ENCODE data around the gene ADPRHL1.

The ADPRHL1 gene

DNA sequence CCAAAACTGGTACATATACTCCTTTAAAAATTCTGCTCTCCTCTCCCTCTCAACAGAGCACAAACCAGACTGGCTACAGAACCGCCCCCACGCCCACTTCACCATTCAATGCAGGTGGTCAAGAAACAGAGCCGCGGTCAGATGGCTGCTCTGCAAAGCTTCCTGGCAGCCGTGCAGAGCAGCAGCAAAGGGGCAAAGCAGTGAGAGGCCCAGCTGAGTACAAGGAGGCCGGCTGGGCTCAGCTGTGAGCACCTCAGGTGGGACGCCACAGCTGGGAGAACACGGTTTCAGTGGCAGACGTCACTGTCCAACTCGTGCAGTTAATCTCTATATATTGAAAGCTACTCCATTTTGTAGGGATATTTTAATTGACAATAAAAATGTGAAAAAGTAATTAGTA, 97.7 kb downstream of the ADPRHL1 start:
- Mint-ChIP-seq H3K4me1 (no peaks in the 10 kb centered on the region), H3K27ac (no peak overlapping the region), H3K9me3 (no peaks in the 10 kb centered on the region), H3K27me3 (peaks cover 1% of the 10 kb centered on the region), H3K4me3 (no peak overlapping the region), H3K36me3 (no peaks in the 10 kb centered on the region)

DNA sequence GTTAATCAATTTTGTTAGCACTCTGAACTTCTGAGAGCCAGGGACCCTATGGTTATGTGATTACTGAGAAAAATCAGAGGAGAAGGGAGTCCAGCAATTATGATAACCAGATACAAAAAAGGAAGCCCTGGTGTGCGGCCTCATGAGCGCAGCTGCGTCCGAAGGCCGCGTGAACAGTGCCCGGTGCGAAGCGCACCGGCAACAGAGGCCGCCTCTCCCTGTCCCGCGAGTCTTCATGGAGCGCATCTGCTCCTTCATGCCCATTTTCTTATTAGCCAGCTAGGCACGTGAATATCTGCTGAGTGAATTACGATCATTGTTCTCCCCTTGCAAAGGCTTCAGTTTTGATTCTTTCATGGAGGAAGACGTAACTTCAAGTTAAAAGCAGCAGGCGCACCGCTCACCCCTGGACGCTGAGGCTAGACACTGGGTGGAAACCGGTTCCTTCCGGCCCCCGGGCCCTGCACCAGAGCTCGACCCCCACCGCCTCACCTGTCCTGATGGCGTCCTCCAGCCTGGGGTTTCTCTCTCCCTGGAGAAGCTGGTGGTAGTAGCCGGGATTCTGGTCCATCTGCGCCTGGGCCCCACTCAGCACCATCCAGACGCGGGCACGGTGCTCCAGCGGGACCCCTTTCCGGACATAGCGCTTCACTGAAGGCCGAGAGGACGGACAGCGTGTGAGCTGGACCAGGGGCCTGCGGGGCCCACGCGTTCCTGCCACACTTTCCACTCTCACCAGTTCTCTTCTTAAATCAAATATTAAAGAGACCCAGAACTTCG, 98.3 kb downstream of the ADPRHL1 start:
- Mint-ChIP-seq H3K36me3 (no peaks in the 10 kb centered on the region), H3K4me1 (no peaks in the 10 kb centered on the region), H3K4me3 (no peak overlapping the region), H3K27ac (no peak overlapping the region), H3K9me3 (no peaks in the 10 kb centered on the region), H3K27me3 (peaks cover 1% of the 10 kb centered on the region)

DNA sequence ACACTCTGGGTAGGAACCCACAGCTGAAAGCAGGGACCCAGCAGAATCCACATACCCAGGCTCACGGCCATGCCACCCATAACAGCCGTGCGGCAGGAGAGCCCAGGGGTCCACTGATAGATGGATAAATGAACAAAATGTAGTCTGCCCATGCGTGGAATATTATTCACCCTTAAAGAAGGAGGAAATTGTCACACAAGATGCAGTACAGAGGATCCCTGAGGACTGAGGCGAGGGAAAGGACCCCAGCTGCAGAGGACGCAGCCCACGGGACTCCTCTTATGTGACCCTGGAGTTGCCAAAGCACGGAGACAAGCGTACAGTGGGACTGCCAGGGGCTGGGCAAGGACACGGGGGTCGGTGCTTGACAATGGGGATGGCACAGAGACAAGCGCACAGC, 100.0 kb downstream of the ADPRHL1 start:
- H3K9me3 Mint-ChIP-seq: no peaks in the 10 kb centered on the region
- H3K27me3 Mint-ChIP-seq: no peaks in the 10 kb centered on the region
- no peaks in the 10 kb centered on the region for H3K4me1 Mint-ChIP-seq
- H3K27ac Mint-ChIP-seq: no peak overlapping the region
- H3K4me3 Mint-ChIP-seq: no peak overlapping the region
- no peaks in the 10 kb centered on the region for H3K36me3 Mint-ChIP-seq

DNA sequence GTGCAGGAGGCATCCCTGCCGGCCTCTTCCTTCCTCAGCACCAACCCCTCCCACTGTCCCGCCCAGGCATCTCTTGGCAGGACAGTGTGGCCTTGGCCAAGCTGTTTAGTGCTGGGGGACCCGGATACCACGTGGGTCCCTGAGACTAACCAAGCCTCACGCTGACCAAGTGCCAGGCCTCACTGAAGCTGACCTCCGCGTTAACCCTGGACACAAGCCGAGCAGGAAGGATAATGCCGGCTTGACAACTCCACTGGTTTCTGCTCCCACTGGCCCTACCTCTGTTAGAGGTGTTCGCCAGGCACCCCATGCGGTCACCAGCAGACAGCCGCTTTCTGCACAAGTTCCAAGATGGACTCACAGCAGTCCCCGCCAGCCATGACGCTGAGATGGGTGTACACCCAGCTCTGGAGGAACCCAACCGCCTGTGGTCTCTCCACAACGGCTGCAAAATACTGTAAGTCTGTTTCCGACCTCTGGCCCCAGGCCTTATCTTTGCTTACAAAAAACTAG, 101.7 kb downstream of the ADPRHL1 start:
- no peaks in the 10 kb centered on the region for H3K36me3 Mint-ChIP-seq
- no peak overlapping the region for H3K4me3 Mint-ChIP-seq
- H3K27ac Mint-ChIP-seq: no peak overlapping the region
- H3K27me3 Mint-ChIP-seq: no peaks in the 10 kb centered on the region
- no peaks in the 10 kb centered on the region for H3K9me3 Mint-ChIP-seq
- H3K4me1 Mint-ChIP-seq: no peaks in the 10 kb centered on the region

DNA sequence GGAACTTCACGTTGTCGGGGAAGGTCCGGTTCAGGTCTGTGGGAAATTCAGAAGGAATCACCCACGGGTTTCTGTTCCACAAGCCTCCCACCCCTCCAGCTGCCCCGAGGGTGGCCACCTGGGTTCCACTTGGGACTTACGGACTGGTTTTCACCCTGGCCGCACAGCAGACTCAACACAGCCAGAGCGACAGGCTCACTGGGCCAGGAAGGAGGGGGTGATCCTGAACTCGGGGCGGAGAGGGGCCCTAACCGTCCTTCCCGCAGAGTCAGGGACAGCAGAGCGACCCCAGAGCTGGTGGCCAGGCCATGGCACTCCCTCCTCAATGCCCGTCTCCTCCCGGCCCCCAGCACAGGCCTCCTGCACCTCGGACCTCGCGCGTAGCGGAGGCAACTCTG, 102.4 kb downstream of the ADPRHL1 start:
- no peaks in the 10 kb centered on the region for H3K27me3 Mint-ChIP-seq

DNA sequence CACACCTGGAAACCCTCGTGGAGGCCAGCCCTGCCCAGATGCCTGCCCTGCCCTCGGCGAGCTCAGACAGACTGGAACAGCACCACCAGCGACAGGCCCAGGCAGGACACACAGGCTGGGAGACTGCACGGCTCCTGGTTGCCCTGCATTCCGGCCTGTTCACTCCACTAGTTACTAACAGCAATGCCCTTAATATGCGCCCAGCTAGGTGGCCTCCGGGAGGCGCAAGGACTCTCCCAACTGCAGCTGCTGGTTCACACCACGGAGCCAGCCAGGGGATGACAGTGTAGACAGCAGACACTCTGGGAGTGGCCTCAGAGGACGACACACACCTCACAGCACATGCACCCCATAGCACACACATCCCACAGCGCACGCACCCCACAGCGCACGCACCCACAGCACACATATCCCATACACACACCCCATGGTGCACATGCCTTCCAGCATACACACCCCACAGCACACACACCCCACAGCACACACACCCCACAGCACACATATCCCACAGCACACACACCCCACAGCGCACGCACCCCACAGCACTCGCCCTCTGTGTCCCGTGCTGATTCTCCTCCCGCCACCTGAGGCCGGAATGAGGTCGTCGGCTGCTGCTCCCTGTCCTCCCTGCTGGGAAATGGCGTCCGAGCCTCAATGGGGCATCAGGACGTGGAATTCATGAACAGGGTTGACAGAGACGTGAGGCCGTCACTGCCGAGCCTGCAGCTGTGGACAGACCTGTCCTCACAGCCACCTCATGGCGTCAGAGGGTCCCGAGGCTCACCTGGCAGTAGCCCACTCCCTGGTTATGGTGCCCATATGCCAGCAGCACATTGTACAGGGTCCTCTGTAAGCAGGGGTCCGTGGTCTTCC, 103.0 kb downstream of the ADPRHL1 start:
- H3K4me3 Mint-ChIP-seq: no peak overlapping the region
- H3K36me3 Mint-ChIP-seq: peaks cover 4% of the 10 kb centered on the region
- H3K27ac Mint-ChIP-seq: no peak overlapping the region
- no peaks in the 10 kb centered on the region for H3K27me3 Mint-ChIP-seq
- no peaks in the 10 kb centered on the region for H3K4me1 Mint-ChIP-seq
- peaks cover 4% of the 10 kb centered on the region for H3K9me3 Mint-ChIP-seq

More for the DNA sequence above, 102.4 kb downstream of the ADPRHL1 start:
- H3K4me3 Mint-ChIP-seq: no peak overlapping the region
- no peak overlapping the region for H3K27ac Mint-ChIP-seq
- H3K9me3 Mint-ChIP-seq: no peaks in the 10 kb centered on the region
- no peaks in the 10 kb centered on the region for H3K4me1 Mint-ChIP-seq
- H3K36me3 Mint-ChIP-seq: no peaks in the 10 kb centered on the region

Measured in activated naive CD4-positive, alpha-beta T cell treated with anti-CD3 and anti-CD28 coated beads, Interleukin-2, amount 50 U/mL, for 24 hours (primary cell).